BJ (cell line): ENCODE measurements around the gene NARS2. TPM values are rescaled to one million over a fixed set of nuclear protein-coding genes. Genes with fewer than 3 reads are reported as not detected.

Experiments used
- CTCF ChIA-PET: fragments of 350-600 bp; formaldehyde crosslinking; extraction: SDS; loops from one replicate; lab custom pipeline; 2021; ENCODE audit warnings: antibody characterized with exemption, inconsistent platforms; lab: Yijun Ruan, JAX
- POLR2A ChIA-PET: fragments of 300-600 bp; sonication (Branson Sonifier 250); formaldehyde crosslinking; extraction: SDS; loops from one replicate; lab custom pipeline; 2021; ENCODE audit warnings: antibody characterized with exemption; lab: Charles Lee
- DNase-seq: peaks from one replicate; pipeline ENCODE4 v3.0.0-alpha.2; 2011; ENCODE audit warnings: low read depth
- H3K27me3 ChIP-seq: 2 replicates; pipeline ENCODE4 v1.6.0; 2011; ENCODE audit warnings: low read length; ENCODE audit not compliant: control insufficient read depth, insufficient read depth
- H3K36me3 ChIP-seq: 2 replicates; pipeline ENCODE4 v1.5.1; 2011; ENCODE audit warnings: low read length; ENCODE audit not compliant: control insufficient read depth, insufficient read depth
- H3K4me3 ChIP-seq: 2 replicates; pipeline ENCODE4 v1.5.1; 2011; ENCODE audit warnings: low read depth, mild to moderate bottlenecking, control low read depth, low read length
- CTCF ChIP-seq: IDR thresholded peaks from 2 replicates; pipeline ENCODE4 v1.5.1; 2011; ENCODE audit warnings: low read depth, mild to moderate bottlenecking, control low read depth, inconsistent platforms, low read length, moderate library complexity; ENCODE audit not compliant: insufficient read depth
- polyA plus RNA-seq: library from polyadenylated mRNA; depleted of rRNA; stranded (reverse); fragments of >200 nt; gene quantifications from 2 replicates; pipeline ENCODE4 v1.2.3, GENCODE V29; 2011

The NARS2 gene
- polyA plus RNA-seq, 1 experiment: 5.9 TPM

GRCh38 chr11:78397398-78397797 is 177.3 kb downstream of the NARS2 start:
- no peak for DNase-seq

GRCh38 chr11:78395597-78395996 is 179.1 kb downstream of the NARS2 start:
- ChIA-PET POLR2A (no interaction called here), CTCF (no interaction called here)
- TF ChIP-seq CTCF: no peak
- H3K36me3 ChIP-seq: no peaks in the 10 kb centered on the region
- H3K4me3 ChIP-seq: no peak overlapping the region
- no peak for DNase-seq
- no peaks in the 10 kb centered on the region for H3K27me3 ChIP-seq

More at GRCh38 chr11:78397398-78397797, 177.3 kb downstream of the NARS2 start:
- H3K27me3 ChIP-seq: no peaks in the 10 kb centered on the region
- TF ChIP-seq CTCF: no peak
- POLR2A ChIA-PET: no interaction called here
- H3K36me3 ChIP-seq: no peaks in the 10 kb centered on the region
- CTCF ChIA-PET: interaction anchor here (1.3 kb wide), 1 partner anchor 16 kb away, joined by 4 read pairs; no protein-coding TSS in a partner anchor
- no peak overlapping the region for H3K4me3 ChIP-seq

- ChIA-PET CTCF (no interaction called here), POLR2A (no interaction called here)
- no peak overlapping the region for H3K4me3 ChIP-seq
- no peak for DNase-seq
- TF ChIP-seq CTCF: no peak
- no peaks in the 10 kb centered on the region for H3K36me3 ChIP-seq
- no peaks in the 10 kb centered on the region for H3K27me3 ChIP-seq
Measured at GRCh38 chr11:78392854-78393253, 181.8 kb downstream of the NARS2 start.

- no peak for TF ChIP-seq CTCF
- Histone ChIP-seq H3K36me3 (no peaks in the 10 kb centered on the region), H3K4me3 (no peak overlapping the region), H3K27me3 (no peaks in the 10 kb centered on the region)
- CTCF ChIA-PET: interaction anchor here (1.0 to 1.3 kb wide), 2 partner anchors 13 to 24 kb away, joined by 3 to 4 read pairs; no protein-coding TSS in a partner anchor
- DNase-seq: no peak
- POLR2A ChIA-PET: no interaction called here
Measured at GRCh38 chr11:78391424-78391823, 183.2 kb downstream of the NARS2 start.

GRCh38 chr11:78390809-78391208 is 183.9 kb downstream of the NARS2 start:
- CTCF ChIA-PET: interaction anchor here (1.3 kb wide), 2 partner anchors 12 to 25 kb away, joined by 3 to 4 read pairs; no protein-coding TSS in a partner anchor
- no peaks in the 10 kb centered on the region for H3K27me3 ChIP-seq
- no peak overlapping the region for H3K4me3 ChIP-seq
- POLR2A ChIA-PET: no interaction called here
- DNase-seq: no peak
- H3K36me3 ChIP-seq: no peaks in the 10 kb centered on the region
- no peak for TF ChIP-seq CTCF
